HG02571 (cell line): ENCODE data around the gene DVL2.

Experiments
- ATAC-seq: cut with Tn5 transposase; IDR thresholded peaks from one replicate; pipeline ENCODE4 v1.9.1; 2021; ENCODE audit warnings: mild to moderate bottlenecking, moderate library complexity; ENCODE audit not compliant: unreplicated experiment

DVL2 gene

DNA sequence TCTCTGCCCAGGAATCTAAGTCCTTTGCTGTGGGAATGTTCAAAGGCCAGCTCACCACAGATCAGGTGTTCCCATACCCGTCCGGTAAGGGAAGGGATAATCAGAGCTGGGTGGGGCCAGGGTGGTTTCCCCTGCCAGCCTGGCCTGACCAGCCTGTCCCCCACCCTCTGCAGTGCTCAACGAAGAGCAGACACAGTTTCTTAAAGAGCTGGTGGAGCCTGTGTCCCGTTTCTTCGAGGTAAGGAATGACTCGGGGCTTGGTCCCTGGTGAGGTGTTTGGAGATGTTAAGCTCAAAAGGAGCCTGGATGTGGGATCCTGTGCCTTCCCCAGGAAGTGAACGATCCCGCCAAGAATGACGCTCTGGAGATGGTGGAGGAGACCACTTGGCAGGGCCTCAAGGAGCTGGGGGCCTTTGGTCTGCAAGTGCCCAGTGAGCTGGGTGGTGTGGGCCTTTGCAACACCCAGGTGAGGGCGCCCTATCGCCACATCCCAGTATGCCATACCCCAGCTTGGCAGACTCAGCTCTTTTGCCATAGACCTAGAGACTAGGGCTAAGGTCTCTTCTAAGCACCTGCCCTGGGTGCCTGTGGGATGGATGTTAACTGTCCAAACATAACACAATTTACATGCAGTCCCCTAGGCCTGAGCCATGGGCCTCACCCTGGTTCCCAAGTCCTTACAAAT lies 13.6 kb downstream of the DVL2 start:
- ATAC-seq, result no peak

DNA sequence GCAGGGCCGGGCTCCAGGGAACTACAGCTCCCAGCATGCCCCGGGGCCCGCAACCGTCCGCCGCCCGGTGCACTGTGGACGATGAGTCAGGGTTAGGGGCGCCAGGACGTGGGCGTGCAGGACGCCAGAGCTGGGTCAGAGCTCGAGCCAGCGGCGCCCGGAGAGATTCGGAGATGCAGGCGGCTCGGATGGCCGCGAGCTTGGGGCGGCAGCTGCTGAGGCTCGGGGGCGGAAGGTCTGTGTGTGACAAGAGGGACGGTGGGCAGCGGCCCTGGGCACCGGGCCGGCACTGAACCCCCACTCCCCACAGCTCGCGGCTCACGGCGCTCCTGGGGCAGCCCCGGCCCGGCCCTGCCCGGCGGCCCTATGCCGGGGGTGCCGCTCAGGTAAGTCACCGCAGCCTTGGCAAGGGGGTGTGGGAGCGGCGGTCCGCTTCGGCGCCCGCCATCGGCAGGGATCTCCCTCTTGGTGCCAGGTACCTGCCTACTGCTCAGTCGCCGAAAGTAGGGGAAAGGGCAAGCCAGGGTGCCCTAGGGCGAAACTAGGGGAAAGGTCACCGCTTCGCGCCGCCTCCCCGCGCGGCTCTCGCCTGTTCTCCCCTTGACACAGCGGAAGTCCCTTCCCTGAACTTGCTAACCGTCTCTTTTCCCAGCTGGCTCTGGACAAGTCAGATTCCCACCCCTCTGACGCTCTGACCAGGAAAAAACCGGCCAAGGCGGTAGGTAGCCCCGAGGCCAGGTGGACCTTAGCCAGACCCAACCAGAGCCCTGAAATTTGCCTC lies 14.3 kb downstream of the DVL2 start, which contains the start of the genes ACADVL and DLG4:
ACADVL (plus strand) TSS at position 127 of the 781 bp plus-strand sequence; CDS start at position 174, 47 bp downstream.
DLG4 (minus strand) TSS at position 25 of the 781 bp plus-strand sequence.
- peak; percentile 53 for ATAC-seq

DNA sequence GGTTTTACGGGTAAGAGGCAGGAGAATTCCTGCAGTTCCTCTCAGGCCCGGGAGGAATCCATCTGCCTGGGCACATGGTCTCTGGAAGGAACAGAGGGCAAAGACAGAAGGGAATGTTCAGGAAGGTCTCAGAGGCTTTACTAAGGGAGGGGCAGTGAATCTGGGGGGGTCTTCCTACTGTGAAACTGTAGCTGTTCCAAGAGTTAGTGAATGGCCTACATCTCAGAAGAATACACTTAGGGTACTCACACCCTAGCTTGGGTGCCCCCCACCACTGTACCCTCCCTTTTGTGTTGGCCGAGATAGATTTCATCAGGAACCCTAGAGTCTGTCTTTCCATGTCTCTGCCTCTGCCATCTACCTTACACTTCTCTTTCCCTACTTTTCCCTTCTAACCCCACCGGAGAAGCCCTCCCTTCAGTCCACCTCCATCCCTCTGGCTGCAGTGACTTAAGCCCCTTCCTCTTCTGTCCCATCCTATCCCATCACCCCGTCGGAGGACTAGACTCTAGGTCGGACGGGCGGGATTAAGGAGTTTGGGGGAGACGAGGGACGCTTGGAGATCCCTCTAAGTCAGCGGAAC lies 15.0 kb downstream of the DVL2 start:
- no peak for ATAC-seq

DNA sequence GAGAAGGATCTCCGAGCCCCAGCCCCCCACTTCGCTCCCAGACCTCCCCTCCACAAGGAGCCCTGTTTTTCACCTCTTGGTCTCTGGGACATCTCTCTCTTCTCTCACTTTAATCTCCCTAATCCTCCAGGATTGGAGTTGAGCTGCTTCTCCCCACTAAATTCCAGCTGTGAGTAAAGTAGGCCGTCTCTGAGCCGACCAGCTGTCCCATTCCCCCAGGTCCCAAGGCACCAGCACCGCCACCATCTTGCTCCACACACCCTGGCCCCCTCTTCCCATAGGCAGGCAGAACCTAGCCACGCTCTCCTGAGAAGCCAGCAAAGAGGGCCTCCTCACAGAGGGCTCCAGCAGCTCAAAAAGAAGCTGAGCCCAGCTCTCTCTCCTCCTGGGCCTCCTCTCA lies 15.6 kb downstream of the DVL2 start:
- no peak for ATAC-seq

DNA sequence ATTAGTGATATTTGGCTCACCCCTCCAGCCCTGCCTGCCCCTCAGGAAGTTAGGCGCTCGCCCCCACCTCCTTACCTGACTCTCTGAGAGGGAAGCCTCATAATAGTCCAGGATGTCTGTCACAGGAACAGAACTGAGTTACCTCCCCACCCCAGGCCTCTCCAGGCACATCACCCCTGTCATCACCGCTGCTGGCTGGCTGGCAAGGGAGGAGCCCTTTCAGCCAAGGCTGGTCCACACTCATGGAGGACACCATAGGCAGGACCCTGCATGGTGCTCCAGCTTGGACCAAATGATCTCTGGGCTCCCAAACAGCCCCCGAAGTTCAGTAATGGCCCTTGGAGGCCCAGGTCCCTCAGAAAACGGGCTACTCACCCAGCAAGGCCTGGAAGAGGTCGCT lies 16.2 kb downstream of the DVL2 start:
- ATAC-seq, result no peak

DNA sequence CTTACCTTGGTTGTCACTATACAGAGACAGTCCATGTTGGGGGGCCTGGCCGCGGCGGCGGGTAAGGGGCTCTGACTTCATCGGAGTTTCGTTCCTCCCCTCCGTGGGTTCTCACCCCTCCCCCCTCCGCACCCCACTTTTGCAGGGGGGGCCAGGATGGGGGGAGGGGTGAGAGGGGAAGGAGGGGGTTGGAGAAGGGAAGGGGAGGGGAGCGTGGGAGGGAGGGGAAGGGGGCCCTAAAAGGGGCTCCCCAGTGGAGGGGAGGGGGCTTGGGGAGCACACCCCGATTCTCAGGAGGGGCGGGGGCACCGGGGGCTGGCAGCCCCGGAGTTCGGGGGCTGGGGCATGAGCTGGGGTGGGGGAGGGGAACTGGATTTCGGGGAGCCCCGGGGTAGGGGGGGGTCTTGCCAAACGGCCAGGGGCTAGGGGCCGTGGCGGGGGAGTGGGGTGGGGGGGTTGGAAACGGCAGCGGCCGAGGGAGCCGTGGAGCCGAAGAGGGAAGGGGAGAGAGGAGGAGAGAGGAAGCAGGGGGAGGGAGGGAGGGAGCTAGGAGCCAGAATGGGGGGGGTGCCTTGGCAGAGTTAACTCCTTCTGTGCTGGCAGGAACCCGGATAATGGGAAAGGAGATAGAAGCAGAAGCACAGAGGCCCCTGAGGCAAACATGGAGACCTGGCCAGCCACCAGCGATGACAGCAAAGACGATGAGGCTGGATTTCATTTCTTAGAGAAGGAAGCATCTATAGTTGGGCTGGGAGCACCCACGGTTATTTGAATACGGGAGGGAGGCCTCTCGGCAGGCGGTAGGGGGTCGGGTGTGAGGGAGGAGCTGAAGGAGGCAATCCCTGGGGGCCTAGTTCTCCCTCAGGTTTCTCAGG lies 17.0 kb downstream of the DVL2 start:
- no peak for ATAC-seq

DNA sequence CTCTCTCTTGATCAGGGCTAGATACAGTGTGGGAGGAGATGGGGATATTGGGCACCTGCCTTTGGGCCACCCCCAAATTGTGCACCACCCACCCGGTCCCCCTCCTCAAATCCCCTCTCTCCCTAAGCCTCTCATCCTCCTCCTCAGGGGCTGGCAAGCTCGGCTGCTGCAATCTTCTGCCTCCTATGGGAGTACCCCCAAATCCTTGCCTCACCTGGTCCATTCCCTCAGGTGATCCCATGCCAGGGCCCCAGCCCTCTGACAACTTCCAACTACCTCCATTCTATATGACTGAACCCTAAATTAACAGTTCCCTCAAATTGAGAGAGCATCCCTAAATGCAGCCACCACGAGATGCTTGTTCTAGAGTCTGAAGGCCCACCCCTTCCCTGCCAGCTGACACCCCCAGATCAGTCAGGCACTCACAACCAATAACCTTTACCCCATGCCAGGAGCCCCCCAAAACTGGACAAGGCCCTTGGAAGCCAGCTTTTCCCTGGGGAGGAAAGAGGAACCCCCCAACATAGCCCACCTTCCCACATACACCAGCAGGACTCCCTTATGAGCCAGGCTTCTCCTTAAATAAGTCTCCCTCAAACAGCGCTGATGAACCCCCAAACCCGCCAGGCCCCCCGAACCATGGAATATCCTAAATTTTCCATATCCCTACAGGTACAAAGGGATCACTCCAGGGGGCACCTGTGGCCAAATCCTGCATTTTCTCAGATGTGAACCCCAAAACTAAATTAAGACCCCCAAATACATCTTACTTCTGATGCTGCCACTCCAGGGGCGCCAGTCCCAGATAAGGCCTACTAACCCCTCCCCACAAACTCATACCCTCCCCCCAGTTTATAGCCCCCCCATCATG lies 17.8 kb downstream of the DVL2 start:
- ATAC-seq, result no peak

DNA sequence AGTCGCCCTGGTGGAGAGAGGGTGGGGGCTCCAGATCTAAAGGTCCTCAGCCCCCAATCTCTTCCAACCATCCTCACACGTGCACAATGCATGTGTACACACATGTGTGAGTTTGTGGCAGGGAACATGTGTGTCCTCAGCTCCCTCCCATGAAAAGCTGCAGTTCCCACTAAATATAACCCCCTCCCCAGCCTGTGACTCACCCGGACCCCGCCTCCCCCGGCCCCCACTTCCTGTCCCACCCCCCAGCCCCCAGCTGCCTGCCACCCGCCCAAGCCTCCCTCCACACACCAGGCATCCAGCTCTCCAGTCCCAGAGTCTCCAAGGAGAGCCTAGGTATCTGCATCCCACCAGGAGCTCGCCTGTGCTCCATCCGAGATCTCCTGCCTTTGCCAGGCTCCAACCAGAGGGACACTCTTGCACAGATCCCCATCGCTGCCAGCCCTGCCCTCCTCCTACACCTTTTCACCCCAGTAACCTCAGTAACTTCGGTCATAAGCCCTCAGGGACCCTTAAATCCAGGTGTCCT lies 18.6 kb downstream of the DVL2 start:
- no peak for ATAC-seq

DNA sequence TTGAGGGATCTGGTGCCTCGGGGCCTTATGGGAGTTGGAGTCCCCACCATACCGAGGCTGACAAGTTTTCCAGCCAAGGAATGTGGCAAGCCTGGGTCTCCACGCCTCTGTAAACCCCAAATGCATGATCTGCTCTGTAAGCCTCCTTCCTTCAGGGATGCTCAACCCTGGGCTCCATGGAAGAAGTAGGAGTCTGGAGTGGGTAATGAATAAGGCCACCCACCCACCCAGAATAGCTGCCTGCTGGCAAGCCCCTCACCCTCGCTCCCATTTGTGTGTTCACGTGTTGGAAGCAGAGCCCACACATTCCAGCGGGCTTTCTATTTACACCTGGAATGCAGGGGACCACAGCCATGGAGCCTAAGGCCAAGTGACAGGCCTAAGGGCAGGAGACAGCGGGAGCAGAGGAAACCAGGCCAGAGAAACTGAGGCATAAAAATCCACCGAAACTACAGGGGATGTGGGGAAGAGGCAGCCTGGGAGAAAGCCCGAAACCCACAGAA lies 19.1 kb downstream of the DVL2 start:
- ATAC-seq, result no peak

DNA sequence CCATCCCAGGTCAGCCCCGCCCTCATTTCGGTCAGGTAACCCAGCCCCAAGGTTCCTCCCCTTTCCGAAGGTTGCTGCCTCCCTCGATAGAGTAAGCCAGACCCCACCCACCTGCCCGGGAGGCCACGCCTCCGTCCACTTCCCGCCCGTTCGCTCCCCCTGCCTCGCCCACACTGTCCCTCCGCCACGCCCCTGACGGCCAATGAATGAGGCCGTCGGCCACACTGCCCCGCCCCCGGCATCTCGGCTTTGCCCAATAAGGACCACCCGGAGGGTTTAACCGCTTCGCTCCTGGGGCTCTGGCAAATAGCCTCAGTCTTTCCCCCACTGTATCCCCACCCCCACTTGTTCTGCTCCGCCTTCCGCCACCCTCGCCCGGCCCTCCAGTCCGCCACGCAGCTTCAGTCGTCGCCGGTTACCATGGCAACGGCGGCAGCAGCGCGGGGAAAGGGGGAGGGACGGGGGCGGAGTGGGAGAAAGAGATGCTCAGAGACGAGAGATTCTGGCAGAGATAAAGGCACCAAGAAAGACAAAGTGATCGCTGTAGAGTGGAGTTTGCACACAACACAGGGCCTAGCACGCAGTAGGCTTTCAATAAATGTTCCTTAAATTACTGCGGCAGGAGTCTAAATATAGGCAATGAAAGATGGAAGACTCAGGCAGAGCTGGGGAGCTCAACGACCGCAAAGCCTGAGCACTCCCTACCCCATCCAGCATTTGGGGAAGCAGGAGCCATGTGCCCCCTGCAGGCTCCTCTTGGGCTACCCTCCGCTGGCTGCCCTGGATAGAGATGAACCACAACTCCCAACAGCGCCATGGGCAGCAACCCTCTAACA lies 19.8 kb downstream of the DVL2 start:
- peak; percentile 69 for ATAC-seq

DNA sequence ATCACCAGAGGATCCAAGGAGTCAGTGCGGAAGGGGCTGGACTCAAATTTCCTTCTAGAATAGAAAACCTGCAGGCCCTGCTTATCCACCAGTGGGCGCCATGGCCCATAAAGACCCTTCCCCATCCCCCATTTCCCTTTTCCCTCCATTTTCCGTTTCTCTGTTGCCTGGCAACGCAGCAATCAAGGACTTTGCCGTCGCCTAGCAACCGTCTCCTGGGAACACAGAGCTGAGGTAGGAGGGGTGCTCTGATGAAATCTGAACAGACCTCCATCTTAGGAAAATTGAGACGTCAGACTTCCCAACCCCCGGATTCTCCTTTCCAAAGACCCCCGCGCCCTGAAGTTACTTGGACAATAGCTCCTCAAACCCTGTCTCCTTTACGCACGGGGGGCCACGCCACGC lies 20.4 kb downstream of the DVL2 start:
- ATAC-seq, result no peak

DNA sequence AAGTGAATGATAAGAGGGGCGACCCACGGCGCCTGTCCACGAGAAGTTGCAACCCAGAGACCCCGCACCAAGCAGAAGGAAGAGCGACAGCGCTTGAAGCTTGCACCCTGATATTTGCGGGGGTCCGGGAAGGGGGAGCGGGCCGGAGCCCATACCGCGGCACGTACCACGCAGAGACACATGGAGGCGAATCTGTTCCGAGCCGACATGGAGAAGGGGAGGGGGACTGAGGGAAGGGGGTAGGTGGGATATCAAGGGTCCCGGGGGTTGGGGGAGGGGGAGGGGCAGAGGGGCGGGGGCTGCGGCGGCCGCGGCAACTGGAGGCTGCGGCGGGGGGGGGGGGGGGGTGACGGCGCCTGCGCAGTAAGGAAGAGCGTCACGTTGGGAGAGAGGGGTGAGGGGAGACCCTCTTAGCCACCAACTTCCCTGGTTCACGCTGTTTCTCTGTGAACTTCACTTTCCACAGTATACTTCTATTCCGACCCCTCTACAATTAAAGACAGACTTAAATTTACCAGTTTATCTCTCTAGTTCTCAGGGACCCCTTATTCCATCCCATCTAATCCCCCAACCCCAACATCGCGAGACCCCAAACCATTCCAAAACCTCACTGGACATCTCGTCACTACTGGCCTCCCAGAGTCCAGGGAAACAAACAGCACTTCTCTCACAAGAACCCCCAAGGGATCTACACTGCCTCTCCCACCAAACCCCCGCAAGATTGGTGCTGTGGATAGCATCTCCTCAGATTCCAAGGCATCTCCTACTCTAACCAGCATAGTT lies 22.6 kb downstream of the DVL2 start:
- no peak for ATAC-seq

DNA sequence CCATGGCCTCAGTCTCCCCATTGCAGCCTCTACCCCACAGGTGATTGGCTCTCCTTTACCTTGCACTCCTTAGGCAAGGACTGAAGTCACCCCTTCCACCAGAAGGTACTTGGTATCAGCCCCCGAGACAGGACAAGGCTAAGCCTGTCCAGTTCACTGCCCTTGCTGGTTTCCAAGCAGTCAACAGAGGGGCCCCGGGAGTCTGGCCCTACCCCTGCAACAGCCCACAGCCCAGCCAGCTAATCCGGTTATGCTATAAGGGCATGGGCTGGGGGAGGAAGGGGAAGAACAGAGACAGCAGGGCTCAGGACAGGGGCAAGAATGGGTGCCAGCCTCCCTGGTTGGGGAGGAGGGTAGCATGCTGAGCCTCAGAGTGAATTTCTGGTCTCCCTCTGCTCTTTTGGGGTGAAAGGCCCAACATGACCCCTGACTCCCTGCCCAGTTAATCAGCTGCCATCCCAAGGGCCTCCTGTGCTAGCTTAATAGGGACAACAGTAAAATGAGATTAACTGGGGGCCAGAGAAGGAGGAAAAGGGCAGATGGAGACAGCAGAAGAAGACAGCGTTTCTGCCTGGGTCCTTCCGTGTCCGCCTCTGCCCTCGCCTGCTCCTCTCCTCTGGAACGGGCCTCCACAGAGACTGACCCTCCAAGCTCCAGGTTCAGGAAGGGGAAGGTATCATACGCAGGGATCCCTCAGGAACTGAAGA lies 25.4 kb downstream of the DVL2 start:
- no peak for ATAC-seq

DNA sequence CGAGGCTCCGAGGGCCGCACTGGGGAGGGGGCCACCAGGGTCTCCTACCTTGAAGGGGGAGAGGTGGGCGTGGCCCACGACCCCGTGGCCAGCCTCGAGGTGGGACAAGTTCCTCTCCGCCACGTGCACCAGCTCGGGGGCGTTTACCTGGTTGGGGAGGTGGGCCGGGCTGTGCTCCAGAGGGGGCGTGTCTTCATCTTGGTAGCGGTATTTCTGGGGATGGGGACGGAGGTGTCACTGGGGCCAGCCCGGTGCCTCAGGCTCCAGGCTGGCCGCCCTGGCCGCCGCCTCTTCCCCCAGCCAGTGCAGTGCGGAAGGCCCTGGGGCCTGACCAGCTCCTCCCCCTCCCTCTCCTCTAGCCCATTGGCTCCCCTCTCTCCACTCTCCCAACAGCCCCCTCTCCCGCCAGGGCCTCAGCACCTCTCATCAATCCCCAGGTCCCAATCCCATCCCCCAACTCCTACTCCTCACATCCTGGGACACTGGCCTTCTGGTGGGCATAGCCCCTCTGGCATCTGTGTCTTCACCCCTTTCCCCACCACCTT lies 26.2 kb downstream of the DVL2 start:
- ATAC-seq, result no peak

DNA sequence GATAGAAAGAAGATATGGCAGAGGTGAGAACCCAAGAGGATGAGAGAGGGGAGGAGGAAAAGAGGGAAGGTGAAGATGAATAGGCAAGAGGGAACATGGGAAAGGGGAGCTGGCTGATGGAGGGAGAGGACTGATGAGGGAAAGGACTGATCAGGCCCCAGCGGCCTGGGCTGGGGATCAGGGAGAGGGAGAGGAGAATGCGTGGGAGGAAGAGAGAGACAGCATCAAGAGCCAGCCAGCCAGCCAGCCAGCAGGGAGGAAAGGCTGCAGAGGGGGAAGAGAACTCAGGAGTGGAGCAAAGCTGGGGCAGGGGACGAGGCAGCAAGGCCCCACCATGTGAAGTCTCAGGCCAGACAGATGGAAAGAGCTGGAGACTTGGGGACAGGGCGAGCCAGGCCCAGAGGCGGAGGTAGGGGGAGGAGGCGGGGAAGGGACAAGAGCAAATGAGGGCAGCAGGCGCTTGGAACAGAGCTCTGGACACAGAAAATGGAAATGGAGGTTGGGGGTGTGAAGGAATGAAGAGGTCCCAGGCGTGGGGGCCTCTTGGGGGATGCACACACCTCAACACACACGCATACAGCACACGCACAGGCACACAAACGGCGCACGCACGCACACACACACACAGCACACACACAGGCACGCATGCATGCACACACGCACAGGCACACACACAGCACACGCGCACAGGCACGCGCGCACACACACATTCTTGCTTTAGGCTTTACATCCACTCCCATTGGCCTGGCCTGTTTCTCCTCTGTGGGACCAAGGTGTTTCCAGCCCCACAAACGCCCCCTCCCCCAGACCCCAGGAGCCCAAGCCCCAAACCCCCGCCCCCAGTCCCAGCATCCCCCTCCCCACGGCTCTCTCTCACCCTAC lies 27.0 kb downstream of the DVL2 start:
- ATAC-seq, result no peak

DNA sequence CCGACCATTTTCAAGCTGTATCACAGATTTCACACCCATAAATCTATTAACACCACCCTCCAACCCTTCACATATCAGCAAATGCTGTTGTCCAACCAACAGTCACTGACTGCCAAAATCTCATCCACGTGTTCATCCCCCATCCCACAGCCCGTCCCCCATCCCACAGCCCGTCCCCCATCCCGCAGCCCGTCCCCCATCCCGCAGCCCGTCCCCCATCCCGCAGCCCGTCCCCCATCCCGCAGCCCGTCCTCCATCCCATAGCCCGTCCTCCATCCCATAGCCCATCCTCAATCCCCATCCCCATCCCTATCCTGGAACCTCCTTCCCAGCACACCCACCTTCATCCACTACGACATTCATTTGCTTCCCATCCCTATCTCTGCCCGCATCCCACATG lies 28.8 kb downstream of the DVL2 start:
- ATAC-seq, result no peak
